Mesodermal cell (in vitro differentiated cells): ENCODE data around the gene DMAP1.

Source experiments
- H3K27ac ChIP-seq: 2 replicates; pipeline ENCODE4 v1.7.0; 2013; ENCODE audit warnings: mild to moderate bottlenecking, low read depth, low read length, moderate library complexity; ENCODE audit not compliant: severe bottlenecking
- H3K36me3 ChIP-seq: 2 replicates; pipeline ENCODE4 v1.7.1; 2013; ENCODE audit warnings: mild to moderate bottlenecking, low read length, moderate library complexity; ENCODE audit not compliant: control insufficient read depth, insufficient read depth
- H3K4me1 ChIP-seq: one replicate; pipeline ENCODE4 v1.7.1; 2013; ENCODE audit warnings: mild to moderate bottlenecking, low read length; ENCODE audit not compliant: insufficient read depth, control insufficient read depth, poor library complexity, severe bottlenecking
- H3K4me3 ChIP-seq: 2 replicates; pipeline ENCODE4 v1.7.0; 2013; ENCODE audit warnings: low read length, control low read depth, mild to moderate bottlenecking; ENCODE audit not compliant: insufficient read depth, poor library complexity, severe bottlenecking; ENCODE audit errors: extremely low read depth
- H3K9me3 ChIP-seq: 2 replicates; pipeline ENCODE4 v1.7.1; 2013; ENCODE audit warnings: mild to moderate bottlenecking, low read length, moderate library complexity; ENCODE audit not compliant: control insufficient read depth
- WGBS, 2 experiments: methylation state at CpG; one replicate each; pipeline ENCODE4 v1.1.5; 2013; ENCODE audit warnings: missing lambda C conversion rate in 2 of 2; ENCODE audit not compliant: insufficient coverage in 2 of 2; 5-methylcytosine and 5-hydroxymethylcytosine counted together

Gene DMAP1

GRCh38 chr1:44256762-44257554 lies 43.7 kb downstream of the DMAP1 start:
- Histone ChIP-seq H3K36me3 (peaks cover 9% of the 10 kb centered on the region), H3K4me3 (no peak overlapping the region), H3K27ac (no peak overlapping the region), H3K4me1 (peaks cover 5% of the 10 kb centered on the region), H3K9me3 (no peaks in the 10 kb centered on the region)
- 54 to 78% methylated on average over 1 to 4 of the region's 10 CpGs for WGBS, 2 experiments

- Histone ChIP-seq H3K4me1 (peaks cover 5% of the 10 kb centered on the region), H3K27ac (no peak overlapping the region), H3K4me3 (no peak overlapping the region), H3K36me3 (peaks cover 14% of the 10 kb centered on the region), H3K9me3 (no peaks in the 10 kb centered on the region)
- 90 to 96% methylated on average over 2 of the region's 2 CpGs for WGBS, 2 experiments
Measured at GRCh38 chr1:44259090-44259489, 45.8 kb downstream of the DMAP1 start.

DNA sequence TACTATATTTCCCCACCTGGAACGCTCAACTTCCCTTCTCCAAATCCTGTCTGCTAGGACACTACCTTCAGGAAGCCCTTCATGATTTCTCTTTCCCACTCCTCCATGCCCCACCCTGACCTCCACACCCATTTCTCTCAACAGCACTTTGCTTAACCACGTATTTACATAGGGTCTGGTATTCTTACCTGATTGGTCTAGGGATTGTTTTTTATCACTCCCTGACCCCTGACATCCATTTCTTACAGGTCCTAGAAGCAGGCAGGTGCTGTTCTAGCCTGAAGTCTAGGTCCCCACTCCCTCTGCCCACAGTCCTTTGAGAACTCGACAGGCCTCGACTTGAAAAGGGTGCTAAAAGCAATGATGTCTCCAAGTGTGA lies 47.5 kb downstream of the DMAP1 start:
- no peaks in the 10 kb centered on the region for H3K9me3 ChIP-seq
- no peaks in the 10 kb centered on the region for H3K4me1 ChIP-seq
- WGBS, 2 experiments, result 90 to 96% methylated on average over 2 to 3 of the region's 4 CpGs
- peaks cover 14% of the 10 kb centered on the region for H3K36me3 ChIP-seq
- no peak overlapping the region for H3K4me3 ChIP-seq
- H3K27ac ChIP-seq, result no peak overlapping the region

DNA sequence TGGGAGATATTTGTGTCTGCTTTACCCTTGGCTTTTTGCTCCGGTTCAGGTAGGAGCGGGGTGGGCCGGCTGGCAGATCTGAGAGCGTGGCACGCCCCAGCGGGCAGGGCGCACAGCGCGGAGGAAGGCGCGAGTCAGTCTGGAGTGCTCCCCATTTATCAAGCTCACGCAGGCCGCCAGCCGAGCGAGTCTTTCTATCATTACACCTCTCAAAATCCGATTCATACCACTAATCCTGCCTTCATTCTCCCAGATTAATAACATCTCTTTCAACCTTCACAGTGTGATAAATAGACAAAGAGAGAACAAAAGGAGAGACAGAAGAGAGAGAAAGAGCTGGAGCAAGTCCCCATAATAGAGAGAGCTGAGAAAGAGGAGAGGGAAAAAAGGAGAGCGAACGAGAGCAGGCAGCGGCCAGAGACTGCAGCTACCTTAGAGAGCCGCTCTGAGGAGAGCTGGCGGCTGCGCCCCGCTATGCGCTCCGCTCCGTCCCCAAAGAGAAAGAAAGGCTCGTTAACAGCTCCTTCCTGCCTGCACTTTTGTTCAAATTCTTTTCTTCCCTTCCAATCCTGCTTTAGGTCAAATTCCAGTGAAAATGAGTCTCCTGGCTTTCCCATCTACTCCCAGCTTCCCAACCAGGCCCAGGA lies 48.0 kb downstream of the DMAP1 start:
- no peak overlapping the region for H3K27ac ChIP-seq
- H3K9me3 ChIP-seq, result no peaks in the 10 kb centered on the region
- H3K4me3 ChIP-seq, result no peak overlapping the region
- WGBS, 2 experiments, result 93 to 97% methylated on average over 21 to 23 of the region's 27 CpGs
- no peaks in the 10 kb centered on the region for H3K4me1 ChIP-seq
- H3K36me3 ChIP-seq, result peaks cover 12% of the 10 kb centered on the region

- no peak overlapping the region for H3K27ac ChIP-seq
- H3K4me1 ChIP-seq, result no peaks in the 10 kb centered on the region
- peaks cover 5% of the 10 kb centered on the region for H3K36me3 ChIP-seq
- 79 to 83% methylated on average over 1 to 2 of the region's 5 CpGs for WGBS, 2 experiments
- no peak overlapping the region for H3K4me3 ChIP-seq
- H3K9me3 ChIP-seq, result no peaks in the 10 kb centered on the region
Measured at GRCh38 chr1:44261962-44262361, 48.7 kb downstream of the DMAP1 start.

DNA sequence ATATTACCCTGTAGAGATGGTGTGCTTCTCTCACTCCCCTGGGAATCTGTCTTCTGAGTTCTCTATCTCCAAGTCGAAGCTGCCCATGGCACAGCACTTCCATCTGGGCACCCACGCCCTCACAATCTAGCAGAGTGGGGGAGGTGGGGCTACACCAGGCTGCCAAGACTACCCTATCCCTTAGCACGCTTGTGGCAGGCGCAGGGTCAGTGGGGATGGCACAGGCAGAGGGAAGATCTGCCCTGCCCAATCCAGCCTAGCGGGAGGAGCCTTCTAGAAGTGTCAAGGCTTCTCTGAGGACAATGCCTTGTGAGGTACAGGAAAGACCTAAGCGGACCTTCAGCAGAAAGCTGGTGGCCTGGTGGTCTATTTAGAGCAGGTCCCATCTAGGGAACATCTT lies 49.1 kb downstream of the DMAP1 start:
- WGBS, 2 experiments, result 95 to 96% methylated on average over 4 of the region's 6 CpGs
- H3K27ac ChIP-seq, result no peak overlapping the region
- H3K9me3 ChIP-seq, result no peaks in the 10 kb centered on the region
- H3K4me1 ChIP-seq, result no peaks in the 10 kb centered on the region
- H3K36me3 ChIP-seq, result peaks cover 5% of the 10 kb centered on the region
- H3K4me3 ChIP-seq, result no peak overlapping the region

DNA sequence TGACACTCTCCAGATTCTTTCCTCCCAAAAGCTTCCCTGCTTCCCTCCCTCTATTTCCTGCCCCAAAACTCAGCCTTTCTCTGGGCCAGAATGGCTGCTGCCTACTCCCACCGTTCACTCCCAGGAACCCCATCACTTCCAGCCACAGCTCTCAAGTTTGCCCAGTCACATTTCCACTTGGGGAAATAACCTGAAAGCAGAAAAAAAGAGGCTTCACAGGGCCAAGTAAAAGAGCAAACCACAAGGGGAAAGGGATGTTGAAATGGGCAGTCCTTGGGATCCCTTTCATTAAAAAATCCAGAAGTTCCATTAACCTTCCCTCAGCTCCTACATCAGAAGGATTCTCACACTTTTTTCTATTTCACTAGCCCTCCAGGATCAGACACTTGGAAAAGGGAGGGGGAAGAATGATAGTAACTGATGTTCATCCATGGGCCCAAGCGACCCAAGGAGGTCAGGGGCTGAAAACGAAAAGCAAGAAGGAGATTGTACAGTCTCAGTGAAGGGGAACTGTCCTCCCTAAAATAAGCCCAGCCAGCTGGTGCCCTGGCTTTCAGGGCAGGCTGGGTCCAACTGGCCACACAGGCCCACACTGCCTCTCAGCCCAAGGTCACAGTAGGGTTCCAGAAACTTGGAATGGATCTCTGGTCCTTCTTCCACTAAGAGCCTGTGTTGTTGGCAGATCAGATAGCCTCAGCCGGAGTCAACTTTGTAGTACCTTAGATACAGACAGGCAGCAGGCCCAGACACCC lies 49.7 kb downstream of the DMAP1 start:
- H3K4me1 ChIP-seq, result no peaks in the 10 kb centered on the region
- WGBS, 2 experiments, result 90 to 100% methylated on average over 1 to 3 of the region's 4 CpGs

DNA sequence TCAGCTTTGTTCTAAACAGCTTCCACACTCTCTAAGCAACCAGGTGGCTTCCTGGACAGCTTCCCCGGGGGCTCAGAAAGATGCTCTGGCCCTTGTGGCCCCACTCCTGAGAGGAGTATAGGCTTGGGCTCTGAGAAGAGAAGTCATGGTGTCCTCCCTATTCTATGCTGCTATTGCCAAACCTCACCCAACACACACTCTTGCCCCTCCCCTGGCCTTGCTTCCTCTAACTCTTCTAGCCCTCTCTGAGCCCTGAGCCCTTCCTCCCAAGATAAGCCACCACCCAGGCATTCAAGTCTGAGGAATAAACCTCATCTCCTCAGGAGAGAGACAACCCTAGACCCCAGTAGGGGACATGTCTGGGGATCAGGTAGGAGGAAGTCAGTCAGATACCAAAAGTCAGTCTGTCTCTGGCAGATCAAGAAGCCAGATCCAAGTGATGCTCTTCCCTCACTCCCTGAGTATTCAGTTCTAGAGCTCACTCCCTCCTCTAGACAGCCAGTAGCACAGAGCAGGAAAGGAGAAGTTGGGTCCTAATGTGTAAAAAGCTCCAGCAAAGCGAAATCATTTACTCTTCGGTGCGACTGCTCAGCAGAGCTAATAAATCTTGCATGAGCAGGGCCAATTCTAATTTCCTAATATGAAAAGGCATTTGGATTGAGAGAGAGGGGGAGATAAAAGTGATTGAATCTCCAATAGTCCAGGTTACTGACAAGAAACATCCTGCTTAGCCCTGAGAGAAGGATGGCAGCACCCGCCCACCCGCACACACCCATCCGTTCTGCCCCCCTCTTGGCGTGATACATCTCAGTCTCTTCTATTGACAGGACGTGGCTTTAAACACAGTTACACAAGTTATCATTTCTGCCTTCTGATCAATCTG lies 50.5 kb downstream of the DMAP1 start:
- no peaks in the 10 kb centered on the region for H3K9me3 ChIP-seq
- H3K4me3 ChIP-seq, result no peak overlapping the region
- H3K27ac ChIP-seq, result no peak overlapping the region
- 95 to 100% methylated on average over 5 to 8 of the region's 9 CpGs for WGBS, 2 experiments
- no peaks in the 10 kb centered on the region for H3K4me1 ChIP-seq
- peaks cover 8% of the 10 kb centered on the region for H3K36me3 ChIP-seq

More for the DNA sequence above, 49.7 kb downstream of the DMAP1 start:
- Histone ChIP-seq H3K4me3 (no peak overlapping the region), H3K36me3 (peaks cover 5% of the 10 kb centered on the region), H3K9me3 (no peaks in the 10 kb centered on the region), H3K27ac (no peak overlapping the region)

DNA sequence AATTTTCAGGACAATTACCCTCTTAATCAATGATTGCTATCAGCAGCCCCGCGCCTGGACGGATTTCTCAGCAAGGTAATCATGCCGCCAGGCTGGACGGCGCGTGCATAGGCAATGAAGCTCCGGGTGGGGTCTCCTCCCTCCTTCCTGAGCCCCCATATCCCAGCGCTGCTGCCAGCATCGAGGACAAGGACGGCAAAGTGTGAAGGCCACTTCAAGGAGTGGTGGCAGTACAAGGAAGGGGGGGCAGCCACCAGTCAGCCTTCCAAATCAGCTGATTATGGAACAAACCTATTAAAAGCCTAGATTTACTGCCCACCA lies 51.1 kb downstream of the DMAP1 start:
- Histone ChIP-seq H3K27ac (no peak overlapping the region), H3K36me3 (peaks cover 8% of the 10 kb centered on the region), H3K4me1 (no peaks in the 10 kb centered on the region), H3K4me3 (no peak overlapping the region), H3K9me3 (no peaks in the 10 kb centered on the region)
- 92 to 100% methylated on average over 8 of the region's 11 CpGs for WGBS, 2 experiments

- 100% methylated on average over 1 of the region's 1 CpG; no CpG with 5 or more reads in 1 of the 2 experiments for WGBS, 2 experiments
- Histone ChIP-seq H3K36me3 (peaks cover 8% of the 10 kb centered on the region), H3K4me1 (no peaks in the 10 kb centered on the region), H3K27ac (no peak overlapping the region), H3K9me3 (no peaks in the 10 kb centered on the region), H3K4me3 (no peak overlapping the region)
Measured at GRCh38 chr1:44265656-44266358, 52.5 kb downstream of the DMAP1 start.
